ENCODE data around the gene CAMK4.

CAMK4 gene

DNA sequence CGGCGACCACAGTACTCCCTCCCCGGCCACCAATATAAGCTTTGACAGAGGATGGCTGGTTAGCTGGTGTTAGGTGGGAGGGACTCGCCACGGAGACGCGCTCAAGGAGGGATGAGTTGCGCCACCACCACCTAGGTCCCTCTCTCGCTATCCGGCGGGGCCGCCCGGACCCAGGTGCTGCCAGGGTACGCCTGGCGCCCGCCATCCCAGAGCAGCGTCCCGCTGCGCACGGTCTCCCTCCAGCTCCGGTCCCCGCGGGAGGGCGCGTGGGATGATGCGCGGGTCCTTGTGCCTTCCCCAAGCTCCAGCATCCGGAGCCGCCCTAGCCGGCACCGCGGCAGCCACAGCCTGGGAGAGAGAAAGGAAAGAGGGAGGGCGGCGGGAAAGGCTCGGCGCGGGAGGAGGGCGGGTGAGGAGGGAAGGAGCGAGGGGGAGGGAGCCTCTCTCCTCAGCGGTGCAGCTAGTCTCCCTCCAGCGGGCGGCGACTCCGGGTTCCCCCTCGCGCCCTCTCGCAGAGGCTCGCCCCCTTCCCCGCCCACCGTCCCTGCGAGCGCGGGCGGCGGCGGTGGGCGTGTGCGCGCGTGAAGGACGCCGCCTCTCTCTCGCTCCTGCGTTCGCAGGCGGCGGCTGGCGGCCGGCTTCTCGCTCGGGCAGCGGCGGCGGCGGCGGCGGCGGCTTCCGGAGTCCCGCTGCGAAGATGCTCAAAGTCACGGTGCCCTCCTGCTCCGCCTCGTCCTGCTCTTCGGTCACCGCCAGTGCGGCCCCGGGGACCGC is at the start of gene CAMK4:
Gene CAMK4 (plus strand): TSS at position 598 of the 774 bp plus-strand sequence. CDS start 100 bp downstream, at position 698.
- peak; percentile 73 for DNase-seq (ENCODE audit: low read depth)

GRCh38 chr5:111183064-111183463 is 41.1 kb upstream of the CAMK4 start:
- DNase-seq (ENCODE audit: low read depth) = no peak

GRCh38 chr5:111187079-111187478 is 37.1 kb upstream of the CAMK4 start:
- DNase-seq (ENCODE audit: low read depth) = no peak

DNA sequence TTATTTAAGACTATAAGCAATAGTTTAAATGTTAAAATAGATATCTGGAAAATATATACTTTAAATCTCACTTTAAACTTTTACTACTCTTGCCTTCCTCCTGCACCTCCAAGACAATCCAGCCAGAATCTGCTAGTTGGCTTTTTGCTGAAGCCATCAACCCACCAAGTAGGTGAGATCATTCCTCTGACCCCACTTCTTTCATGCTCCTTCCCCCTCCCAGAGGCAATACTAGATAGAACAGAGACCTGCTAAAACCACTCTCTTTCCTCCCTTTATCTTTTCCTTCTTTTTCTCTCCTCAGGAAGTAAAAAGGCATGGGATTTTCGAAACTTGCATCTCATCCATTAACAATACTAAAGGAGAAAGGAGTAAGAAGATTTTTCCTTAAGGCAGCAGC is 30.1 kb upstream of the CAMK4 start:
- DNase-seq (ENCODE audit: low read depth) = no peak

DNA sequence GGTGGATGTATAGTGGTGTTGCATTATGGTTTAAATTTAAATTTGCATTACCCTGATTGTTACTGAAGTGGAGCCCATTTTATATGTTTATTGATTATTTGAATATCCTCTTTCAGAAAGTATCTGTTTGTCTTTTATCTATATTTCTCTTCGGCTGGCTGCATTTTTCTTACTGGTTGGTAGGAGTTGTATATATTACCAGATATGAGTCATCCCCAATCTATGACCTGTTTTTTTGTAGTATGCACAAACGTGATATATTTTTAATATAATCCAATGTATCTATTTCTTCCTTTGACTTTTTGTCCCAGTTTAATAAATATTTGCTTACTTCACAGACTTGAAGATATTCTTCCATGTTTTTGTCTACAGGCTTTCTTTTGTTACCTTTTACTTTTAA is 29.3 kb upstream of the CAMK4 start:
- no peak for DNase-seq (ENCODE audit: low read depth)

DNA sequence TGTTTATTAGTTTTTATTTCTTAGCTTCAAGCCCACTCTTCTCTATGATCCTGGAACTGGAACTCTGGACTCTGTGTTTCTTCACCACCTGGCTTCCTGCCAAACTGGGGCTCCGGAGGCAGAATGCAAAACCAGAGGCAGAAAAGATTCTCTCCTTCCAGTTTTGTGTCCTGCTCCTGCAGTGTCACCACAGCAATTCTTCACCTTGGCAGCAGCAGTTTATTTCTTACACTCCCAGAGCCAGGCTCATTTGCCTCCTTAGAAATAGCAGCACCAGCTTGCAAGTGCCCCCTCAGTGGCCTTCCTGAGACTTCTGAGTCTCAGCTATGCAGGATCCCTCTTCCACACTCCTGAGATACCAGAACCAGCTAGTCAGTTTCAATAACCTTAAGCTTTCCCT is 26.7 kb upstream of the CAMK4 start:
- no peak for DNase-seq (ENCODE audit: low read depth)

GRCh38 chr5:111198281-111198966 is 25.8 kb upstream of the CAMK4 start:
- no peak for DNase-seq (ENCODE audit: low read depth)

DNA sequence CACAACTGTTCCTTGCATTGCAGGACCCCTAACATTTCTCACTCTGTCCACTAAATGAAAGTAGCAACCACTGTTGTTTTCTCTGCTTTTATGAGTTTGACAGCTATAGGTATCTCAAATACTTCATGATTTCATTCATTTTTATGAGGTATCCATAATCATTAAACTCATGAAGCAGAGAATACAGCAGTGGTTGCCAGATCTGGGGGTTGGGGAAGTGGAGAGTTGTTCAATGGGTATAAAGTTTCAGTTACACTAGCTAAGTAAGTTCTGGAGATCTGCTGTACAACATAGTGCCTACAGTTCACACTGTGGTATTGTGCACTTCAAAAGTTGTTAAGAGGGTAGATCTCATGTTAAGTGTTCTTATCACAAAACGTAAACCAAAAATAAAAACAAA is 23.4 kb upstream of the CAMK4 start:
- DNase-seq (ENCODE audit: low read depth) = no peak

DNA sequence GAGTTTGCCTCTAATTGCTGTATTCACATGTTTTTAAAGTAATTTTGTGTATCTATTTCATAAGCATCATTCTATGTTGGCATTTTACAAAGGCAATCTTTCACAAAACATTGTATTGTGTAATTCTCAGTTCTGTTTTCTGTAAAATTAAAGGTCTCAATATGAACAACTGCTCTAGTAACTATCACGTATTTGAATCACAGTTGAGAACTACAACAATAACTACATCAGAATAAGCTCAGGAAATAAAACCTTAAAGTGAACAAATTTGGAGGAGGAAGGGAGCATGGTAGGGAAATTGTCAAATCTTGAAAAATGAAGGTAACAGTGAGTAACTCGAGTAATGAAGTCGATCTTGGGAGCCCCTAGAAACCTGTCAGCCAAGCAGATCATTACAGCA is 22.5 kb upstream of the CAMK4 start:
- no peak for DNase-seq (ENCODE audit: low read depth)

DNA sequence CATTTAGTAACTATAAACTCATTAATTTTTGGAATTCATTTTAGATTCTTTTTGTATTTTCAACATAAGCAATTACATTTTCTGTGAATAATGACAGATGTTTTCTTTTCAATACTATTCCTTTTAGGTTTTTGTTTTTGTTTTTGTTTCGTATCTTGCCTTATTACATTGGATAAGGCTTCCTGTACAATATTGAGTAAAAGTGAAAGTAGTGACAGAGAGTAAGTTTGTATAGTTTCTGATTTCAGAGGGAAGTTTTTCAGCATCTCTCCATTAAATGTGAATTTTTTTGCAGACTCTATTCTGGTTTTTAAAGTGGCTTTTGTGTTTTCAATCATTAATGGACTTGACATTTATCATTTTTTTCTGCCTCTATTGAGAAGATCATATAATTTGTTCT is 12.8 kb upstream of the CAMK4 start:
- no peak for DNase-seq (ENCODE audit: low read depth)

GRCh38 chr5:111214052-111214742 is 10.0 kb upstream of the CAMK4 start:
- DNase-seq (ENCODE audit: low read depth) = no peak

GRCh38 chr5:111215971-111216370 is 8.2 kb upstream of the CAMK4 start:
- DNase-seq (ENCODE audit: low read depth) = no peak

DNA sequence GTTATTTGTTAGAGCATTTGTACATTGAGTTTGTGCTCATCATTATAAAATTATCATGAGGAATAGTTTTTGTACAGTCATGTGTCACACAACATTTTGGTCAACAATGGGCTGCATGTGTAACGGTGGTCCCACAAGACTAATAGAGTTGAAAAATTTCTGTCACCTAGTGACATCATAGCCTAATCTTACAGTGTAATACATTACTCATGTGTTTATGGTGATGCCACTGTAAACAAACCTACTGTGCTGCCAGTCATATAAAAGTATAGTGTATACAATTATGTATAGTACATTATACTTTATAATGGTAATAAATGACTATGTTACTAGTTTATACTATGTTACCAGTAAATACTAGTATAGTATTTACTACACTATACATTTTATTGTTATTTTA is 3.0 kb upstream of the CAMK4 start:
- DNase-seq (ENCODE audit: low read depth) = no peak

DNA sequence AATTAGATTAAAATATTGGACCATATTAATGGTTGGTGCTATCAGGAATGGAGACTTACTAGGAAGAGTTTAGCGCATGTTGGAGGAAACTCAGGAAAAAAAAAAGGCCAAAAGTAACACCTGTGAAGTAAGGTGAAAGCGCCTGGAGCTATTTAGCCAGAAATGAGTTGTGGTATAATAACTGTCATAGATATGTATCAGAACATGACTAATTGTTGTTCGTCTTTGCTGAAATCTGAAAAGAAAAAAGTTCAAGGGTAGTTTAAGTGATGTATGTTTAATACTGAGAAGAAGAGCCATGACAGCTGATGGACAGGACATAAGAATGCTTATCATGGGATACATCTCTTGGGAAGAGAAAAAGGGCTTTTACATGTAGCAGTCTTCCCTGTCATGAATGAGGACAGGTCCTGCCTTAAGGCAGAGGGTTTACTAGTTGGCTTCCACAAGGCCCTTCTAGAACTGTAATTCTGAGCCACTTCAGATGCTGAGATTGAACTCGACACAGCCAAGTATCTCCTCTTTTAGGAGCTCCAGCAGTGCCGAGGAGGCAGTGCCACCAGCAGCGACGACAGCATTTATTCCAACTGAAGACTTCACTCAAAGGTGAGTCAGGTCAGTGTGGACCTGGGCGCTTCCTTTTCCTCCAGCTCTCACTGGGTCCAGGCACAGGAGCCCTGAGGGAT is 940 bp upstream of the CAMK4 start:
- no peak for DNase-seq (ENCODE audit: low read depth)

- no peak for DNase-seq (ENCODE audit: low read depth)
Observed at GRCh38 chr5:111224561-111225345, 569 bp downstream of the CAMK4 start.

- no peak for DNase-seq (ENCODE audit: low read depth)
Observed at GRCh38 chr5:111225926-111226325, 1.7 kb downstream of the CAMK4 start.

- no peak for DNase-seq (ENCODE audit: low read depth)
Observed at GRCh38 chr5:111226556-111226955, 2.4 kb downstream of the CAMK4 start.

DNA sequence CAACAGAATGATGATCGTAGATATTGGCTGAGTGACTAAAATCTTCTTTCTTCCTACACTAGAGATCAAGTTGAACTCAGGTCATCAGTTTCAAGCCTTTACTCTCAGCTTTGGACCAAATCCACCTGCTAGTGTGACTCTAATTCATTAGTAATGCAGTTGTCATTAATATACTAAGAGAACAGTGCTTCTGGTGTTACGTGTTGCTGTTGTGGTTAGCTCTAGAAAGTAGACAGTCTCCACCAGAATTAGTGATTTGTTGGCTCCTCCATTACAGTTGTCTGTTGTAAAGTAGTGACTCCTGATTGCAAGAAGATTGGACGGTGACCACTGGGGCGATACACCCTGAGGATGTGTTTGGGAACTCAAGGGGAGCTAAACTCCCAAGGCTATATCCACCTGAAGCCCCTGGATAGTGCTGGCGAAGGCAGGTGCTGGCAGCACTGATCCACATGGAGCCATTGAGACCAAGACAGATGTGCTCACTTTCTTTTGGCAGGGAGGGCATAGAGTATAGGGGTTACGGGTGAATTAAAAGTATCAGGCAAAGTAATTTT is 3.1 kb downstream of the CAMK4 start:
- DNase-seq (ENCODE audit: low read depth) = no peak

GRCh38 chr5:111227801-111228200 is 3.6 kb downstream of the CAMK4 start:
- DNase-seq (ENCODE audit: low read depth) = no peak

DNA sequence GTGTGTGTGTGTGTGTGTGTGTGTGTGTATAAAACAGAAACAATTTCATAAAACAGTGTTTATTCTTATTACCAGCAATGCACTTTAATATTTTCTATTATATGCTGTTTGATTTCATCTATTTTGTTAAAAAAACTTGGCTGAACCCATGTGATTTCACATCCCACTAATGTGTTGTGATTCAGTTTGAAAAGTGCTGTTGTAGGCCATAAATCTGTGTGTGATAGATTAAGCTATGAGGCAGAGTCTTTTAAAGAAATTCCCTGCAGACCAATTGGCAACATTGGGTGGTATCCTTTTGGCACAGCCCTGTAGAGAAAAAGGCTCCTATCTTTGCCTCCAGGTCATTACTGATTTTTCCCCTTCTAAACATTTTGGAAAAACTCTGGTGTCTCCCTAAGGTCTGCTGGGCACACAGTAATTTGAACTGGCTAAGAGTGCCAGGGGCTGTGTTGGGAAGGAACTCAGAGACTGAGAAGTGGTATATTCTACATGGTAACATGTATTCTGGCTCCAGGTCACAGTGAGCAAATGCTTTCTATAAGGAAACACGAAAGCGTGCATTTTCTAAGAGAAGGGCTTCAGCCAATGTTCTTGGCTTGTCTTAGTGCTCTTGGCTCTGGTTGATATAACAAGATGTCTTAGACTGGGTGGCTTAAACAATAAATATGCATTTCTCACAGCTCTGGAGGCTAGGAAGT is 4.5 kb downstream of the CAMK4 start:
- DNase-seq (ENCODE audit: low read depth) = no peak
